ENCODE data around the gene BAK1. TPM values are rescaled to one million over a fixed set of nuclear protein-coding genes. Genes with fewer than 3 reads are reported as not detected.

Gene BAK1
- total RNA-seq, 1 experiment from 2014 or later, result 18.9 TPM

DNA sequence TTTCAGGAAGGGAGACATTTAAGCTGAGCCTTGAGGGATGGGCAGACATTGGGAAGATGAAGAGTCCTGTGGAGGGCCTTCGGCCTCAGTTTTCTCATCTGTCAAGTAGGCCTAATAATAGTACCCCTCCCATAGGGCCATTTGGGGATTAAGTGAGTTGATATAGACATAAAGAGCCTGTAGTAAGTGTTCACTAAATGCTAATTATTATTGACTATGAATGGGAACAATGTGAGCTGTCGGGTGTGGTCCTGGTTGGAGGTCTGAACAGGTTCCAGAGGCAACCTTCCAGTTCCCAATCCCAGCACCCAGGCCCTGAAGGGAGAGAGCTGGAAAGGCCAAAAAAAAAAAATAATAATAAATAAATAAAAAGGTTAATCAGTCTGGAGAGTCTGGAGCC, 26.6 kb upstream of the BAK1 start:
- H3K4me2 ChIP-seq (ENCODE audit: low read length), result no peak overlapping the region
- ChIA-PET RAD21 (ENCODE audit: low non-redundant PET in 1 of 2, low total read pairs in 2 of 2, uncharacterized antibody in 2 of 2, unreplicated experiment in 2 of 2) (interaction anchor here (0.7 to 1.9 kb wide), 2 partner anchors 8 to 17 kb away, joined by 6 to 14 read pairs; no protein-coding TSS in a partner anchor), POLR2A (interaction anchor here (0.6 to 1.1 kb wide), 3 partner anchors 17 to 104 kb away, joined by 3 to 8 read pairs (median 3); partner anchors contain the start of gene UQCC2), CTCF (interaction anchor here (0.6 to 1.9 kb wide), 4 partner anchors 8 to 94 kb away, joined by 3 to 17 read pairs (median 5); no protein-coding TSS in a partner anchor)
- H4K20me1 ChIP-seq (ENCODE audit: insufficient read depth), result no peaks in the 10 kb centered on the region
- no peak overlapping the region for H3K4me3 ChIP-seq (replicated peaks in 1 of 2; ENCODE audit: low read depth in 1 of 2, low read length in 2 of 2)
- no peaks in the 10 kb centered on the region for H3K36me3 ChIP-seq (ENCODE audit: control insufficient read depth in 1 of 2, insufficient read depth in 2 of 2, low read length in 2 of 2)
- H3K27ac ChIP-seq (ENCODE audit: low read depth, low read length), result no peak overlapping the region
- TF ChIP-seq EZH2phosphoT487 (IDR thresholded peaks at IDR 0.05; ENCODE audit: borderline replicate concordance) (no peak), EZH2 (IDR thresholded peaks at IDR 0.05) (no peak), CBX3 (IDR thresholded peaks at IDR 0.05; ENCODE audit: low read depth) (no peak), RAD21 (IDR thresholded peaks at IDR 0.05; ENCODE audit: low read depth) (no peak), ZNF274 (IDR thresholded peaks at IDR 0.05; ENCODE audit: low read depth, low read length) (no peak), YY1 (IDR thresholded peaks at IDR 0.05; ENCODE audit: extremely low read depth, insufficient replicate concordance, low read depth, low read length) (no peak), JUND (IDR thresholded peaks at IDR 0.05) (no peak), ELF1 (IDR thresholded peaks at IDR 0.05; ENCODE audit: borderline replicate concordance, low read depth) (no peak), POLR2AphosphoS5 (IDR thresholded peaks at IDR 0.05; ENCODE audit: low read depth, low read length) (no peak), SP1 (IDR thresholded peaks at IDR 0.05; ENCODE audit: low read depth) (no peak), SIN3A (IDR thresholded peaks at IDR 0.05; ENCODE audit: low read depth) (no peak), EGR1 (IDR thresholded peaks at IDR 0.05; ENCODE audit: low read depth) (no peak), FOSL1 (IDR thresholded peaks at IDR 0.05; ENCODE audit: low read depth) (no peak), CEBPB (IDR thresholded peaks at IDR 0.05; ENCODE audit: low read depth) (no peak)
- TF ChIP-seq, protein P1, sequence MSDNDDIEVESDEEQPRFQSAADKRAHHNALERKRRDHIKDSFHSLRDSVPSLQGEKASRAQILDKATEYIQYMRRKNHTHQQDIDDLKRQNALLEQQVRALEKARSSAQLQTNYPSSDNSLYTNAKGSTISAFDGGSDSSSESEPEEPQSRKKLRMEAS (IDR thresholded peaks at IDR 0.05), result no peak
- TF ChIP-seq, protein P2, sequence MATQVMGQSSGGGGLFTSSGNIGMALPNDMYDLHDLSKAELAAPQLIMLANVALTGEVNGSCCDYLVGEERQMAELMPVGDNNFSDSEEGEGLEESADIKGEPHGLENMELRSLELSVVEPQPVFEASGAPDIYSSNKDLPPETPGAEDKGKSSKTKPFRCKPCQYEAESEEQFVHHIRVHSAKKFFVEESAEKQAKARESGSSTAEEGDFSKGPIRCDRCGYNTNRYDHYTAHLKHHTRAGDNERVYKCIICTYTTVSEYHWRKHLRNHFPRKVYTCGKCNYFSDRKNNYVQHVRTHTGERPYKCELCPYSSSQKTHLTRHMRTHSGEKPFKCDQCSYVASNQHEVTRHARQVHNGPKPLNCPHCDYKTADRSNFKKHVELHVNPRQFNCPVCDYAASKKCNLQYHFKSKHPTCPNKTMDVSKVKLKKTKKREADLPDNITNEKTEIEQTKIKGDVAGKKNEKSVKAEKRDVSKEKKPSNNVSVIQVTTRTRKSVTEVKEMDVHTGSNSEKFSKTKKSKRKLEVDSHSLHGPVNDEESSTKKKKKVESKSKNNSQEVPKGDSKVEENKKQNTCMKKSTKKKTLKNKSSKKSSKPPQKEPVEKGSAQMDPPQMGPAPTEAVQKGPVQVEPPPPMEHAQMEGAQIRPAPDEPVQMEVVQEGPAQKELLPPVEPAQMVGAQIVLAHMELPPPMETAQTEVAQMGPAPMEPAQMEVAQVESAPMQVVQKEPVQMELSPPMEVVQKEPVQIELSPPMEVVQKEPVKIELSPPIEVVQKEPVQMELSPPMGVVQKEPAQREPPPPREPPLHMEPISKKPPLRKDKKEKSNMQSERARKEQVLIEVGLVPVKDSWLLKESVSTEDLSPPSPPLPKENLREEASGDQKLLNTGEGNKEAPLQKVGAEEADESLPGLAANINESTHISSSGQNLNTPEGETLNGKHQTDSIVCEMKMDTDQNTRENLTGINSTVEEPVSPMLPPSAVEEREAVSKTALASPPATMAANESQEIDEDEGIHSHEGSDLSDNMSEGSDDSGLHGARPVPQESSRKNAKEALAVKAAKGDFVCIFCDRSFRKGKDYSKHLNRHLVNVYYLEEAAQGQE (IDR thresholded peaks at IDR 0.05; ENCODE audit: low read depth), result no peak
- TF ChIP-seq, protein P3, sequence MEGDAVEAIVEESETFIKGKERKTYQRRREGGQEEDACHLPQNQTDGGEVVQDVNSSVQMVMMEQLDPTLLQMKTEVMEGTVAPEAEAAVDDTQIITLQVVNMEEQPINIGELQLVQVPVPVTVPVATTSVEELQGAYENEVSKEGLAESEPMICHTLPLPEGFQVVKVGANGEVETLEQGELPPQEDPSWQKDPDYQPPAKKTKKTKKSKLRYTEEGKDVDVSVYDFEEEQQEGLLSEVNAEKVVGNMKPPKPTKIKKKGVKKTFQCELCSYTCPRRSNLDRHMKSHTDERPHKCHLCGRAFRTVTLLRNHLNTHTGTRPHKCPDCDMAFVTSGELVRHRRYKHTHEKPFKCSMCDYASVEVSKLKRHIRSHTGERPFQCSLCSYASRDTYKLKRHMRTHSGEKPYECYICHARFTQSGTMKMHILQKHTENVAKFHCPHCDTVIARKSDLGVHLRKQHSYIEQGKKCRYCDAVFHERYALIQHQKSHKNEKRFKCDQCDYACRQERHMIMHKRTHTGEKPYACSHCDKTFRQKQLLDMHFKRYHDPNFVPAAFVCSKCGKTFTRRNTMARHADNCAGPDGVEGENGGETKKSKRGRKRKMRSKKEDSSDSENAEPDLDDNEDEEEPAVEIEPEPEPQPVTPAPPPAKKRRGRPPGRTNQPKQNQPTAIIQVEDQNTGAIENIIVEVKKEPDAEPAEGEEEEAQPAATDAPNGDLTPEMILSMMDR (IDR thresholded peaks at IDR 0.05 in 2 of 3, conservative IDR thresholded peaks at IDR 0.05 in 1 of 3; ENCODE audit: borderline replicate concordance in 1 of 3, insufficient read depth in 1 of 3, low read depth in 2 of 3, low read length in 2 of 3), result no peak
- TF ChIP-seq, protein P4, sequence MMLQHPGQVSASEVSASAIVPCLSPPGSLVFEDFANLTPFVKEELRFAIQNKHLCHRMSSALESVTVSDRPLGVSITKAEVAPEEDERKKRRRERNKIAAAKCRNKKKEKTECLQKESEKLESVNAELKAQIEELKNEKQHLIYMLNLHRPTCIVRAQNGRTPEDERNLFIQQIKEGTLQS (IDR thresholded peaks at IDR 0.05), result no peak
- TF ChIP-seq, protein P5, sequence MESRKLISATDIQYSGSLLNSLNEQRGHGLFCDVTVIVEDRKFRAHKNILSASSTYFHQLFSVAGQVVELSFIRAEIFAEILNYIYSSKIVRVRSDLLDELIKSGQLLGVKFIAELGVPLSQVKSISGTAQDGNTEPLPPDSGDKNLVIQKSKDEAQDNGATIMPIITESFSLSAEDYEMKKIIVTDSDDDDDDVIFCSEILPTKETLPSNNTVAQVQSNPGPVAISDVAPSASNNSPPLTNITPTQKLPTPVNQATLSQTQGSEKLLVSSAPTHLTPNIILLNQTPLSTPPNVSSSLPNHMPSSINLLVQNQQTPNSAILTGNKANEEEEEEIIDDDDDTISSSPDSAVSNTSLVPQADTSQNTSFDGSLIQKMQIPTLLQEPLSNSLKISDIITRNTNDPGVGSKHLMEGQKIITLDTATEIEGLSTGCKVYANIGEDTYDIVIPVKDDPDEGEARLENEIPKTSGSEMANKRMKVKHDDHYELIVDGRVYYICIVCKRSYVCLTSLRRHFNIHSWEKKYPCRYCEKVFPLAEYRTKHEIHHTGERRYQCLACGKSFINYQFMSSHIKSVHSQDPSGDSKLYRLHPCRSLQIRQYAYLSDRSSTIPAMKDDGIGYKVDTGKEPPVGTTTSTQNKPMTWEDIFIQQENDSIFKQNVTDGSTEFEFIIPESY (IDR thresholded peaks at IDR 0.05; ENCODE audit: extremely low read depth, insufficient replicate concordance, low read length), result no peak
- no peaks in the 10 kb centered on the region for H3K9me2 ChIP-seq (ENCODE audit: insufficient read depth)
- ATAC-seq, result no peak
- no peaks in the 10 kb centered on the region for H3K79me2 ChIP-seq (ENCODE audit: insufficient read depth, low read length)
- intact Hi-C loops (cut with micrococcal nuclease), result no loop called here
- no peak for DNase-seq (ENCODE audit: low read depth, low spot score)
- no peak overlapping the region for H3K9ac ChIP-seq (ENCODE audit: low read length)
- H3K9me3 ChIP-seq (ENCODE audit: control insufficient read depth in 1 of 2, insufficient read depth in 1 of 2, low read depth in 1 of 2, low read length in 2 of 2), result no peaks in the 10 kb centered on the region
- H3K4me1 ChIP-seq (ENCODE audit: control insufficient read depth in 1 of 2, insufficient read depth in 2 of 2, low read length in 2 of 2), result peaks cover 0 to 66% of the 10 kb centered on the region in 2 experiments; a peak in 2 of 4 replicates
- H3K27me3 ChIP-seq (ENCODE audit: insufficient read depth, low read length), result no peaks in the 10 kb centered on the region
- BruUV-seq (replicated peaks), result no TSS peak
- no peak overlapping the region for H2AFZ ChIP-seq (ENCODE audit: low read depth, low read length, poor library complexity, severe bottlenecking)

All from HCT116 (cell line).